Measurements from ENCODE around the gene APOL1.

- TF ChIP-seq POLR2A (IDR thresholded peaks at IDR 0.05; ENCODE audit: low read length) = no peak
- no peak for TF ChIP-seq GATA1 (IDR thresholded peaks at IDR 0.05; ENCODE audit: low read depth, low read length)
Measured at GRCh38 chr22:36228944-36229343, 24.0 kb upstream of the APOL1 start.
